ENCODE data around the gene SEMA3E. TPM values are rescaled to one million over a fixed set of nuclear protein-coding genes. Genes with fewer than 3 reads are reported as not detected.

SEMA3E gene
- total RNA-seq, 4 donors from 2014 or later = 0.65 to 4.0 (median 2.1) TPM

- WGBS, 2 donors = 14 to 40% methylated on average over 2 of the region's 2 CpGs
- TF ChIP-seq CTCF (IDR thresholded peaks at IDR 0.05) (no peak), POLR2A (IDR thresholded peaks at IDR 0.05) (no peak)
- intact Hi-C loops (cut with DNase I; ENCODE audit: low total_unique reads) = no loop called here
- no peak for DNase-seq (ENCODE audit: low spot score in 2 of 2)
- H3K4me3 ChIP-seq (ENCODE audit: low read depth, poor library complexity, severe bottlenecking) = no peak overlapping the region
Measured at GRCh38 chr7:83520726-83521125, 128.2 kb downstream of the SEMA3E start.

GRCh38 chr7:83519240-83519639, 129.7 kb downstream of the SEMA3E start:
- H3K4me3 ChIP-seq (ENCODE audit: low read depth, poor library complexity, severe bottlenecking) = no peak overlapping the region
- intact Hi-C loops (cut with DNase I; ENCODE audit: low total_unique reads) = no loop called here
- no peak for TF ChIP-seq CTCF (IDR thresholded peaks at IDR 0.05)
- TF ChIP-seq POLR2A (IDR thresholded peaks at IDR 0.05) = no peak
- no peak for DNase-seq (ENCODE audit: low spot score in 2 of 2)
- 93 to 97% methylated on average over 2 of the region's 2 CpGs for WGBS, 2 donors

- TF ChIP-seq POLR2A (IDR thresholded peaks at IDR 0.05) (no peak), CTCF (IDR thresholded peaks at IDR 0.05) (no peak)
- intact Hi-C loops (cut with DNase I; ENCODE audit: low total_unique reads) = no loop called here
- no peak overlapping the region for H3K4me3 ChIP-seq (ENCODE audit: low read depth, poor library complexity, severe bottlenecking)
- 58 to 62% methylated on average over 3 of the region's 3 CpGs for WGBS, 2 donors
- DNase-seq (ENCODE audit: low spot score in 2 of 2) = no peak
Measured at GRCh38 chr7:83517035-83517700, 131.8 kb downstream of the SEMA3E start.

GRCh38 chr7:83514977-83515376, 134.0 kb downstream of the SEMA3E start:
- 27 to 28% methylated on average over 3 of the region's 3 CpGs for WGBS, 2 donors
- intact Hi-C loops (cut with DNase I; ENCODE audit: low total_unique reads) = no loop called here
- TF ChIP-seq CTCF (IDR thresholded peaks at IDR 0.05) (no peak), POLR2A (IDR thresholded peaks at IDR 0.05) (no peak)
- no peak for DNase-seq (ENCODE audit: low spot score in 2 of 2)
- H3K4me3 ChIP-seq (ENCODE audit: low read depth, poor library complexity, severe bottlenecking) = no peak overlapping the region

- WGBS, 2 donors = 70 to 73% methylated on average over 3 of the region's 3 CpGs
- no peak for DNase-seq (ENCODE audit: low spot score in 2 of 2)
- H3K4me3 ChIP-seq (ENCODE audit: low read depth, poor library complexity, severe bottlenecking) = no peak overlapping the region
- intact Hi-C loops (cut with DNase I; ENCODE audit: low total_unique reads) = no loop called here
- no peak for TF ChIP-seq POLR2A (IDR thresholded peaks at IDR 0.05)
Measured at GRCh38 chr7:83509255-83510021, 139.5 kb downstream of the SEMA3E start.

GRCh38 chr7:83504330-83504729, 144.6 kb downstream of the SEMA3E start:
- no peak for DNase-seq (ENCODE audit: low spot score in 2 of 2)
- H3K4me3 ChIP-seq (ENCODE audit: low read depth, poor library complexity, severe bottlenecking) = no peak overlapping the region
- 72 to 77% methylated on average over 2 of the region's 2 CpGs for WGBS, 2 donors
- intact Hi-C loops (cut with DNase I; ENCODE audit: low total_unique reads) = no loop called here
- TF ChIP-seq CTCF (IDR thresholded peaks at IDR 0.05) (no peak), POLR2A (IDR thresholded peaks at IDR 0.05) (no peak)
